Chondrocyte (in vitro differentiated cells): ENCODE results near the gene HSF5. TPM values are rescaled to one million over a fixed set of nuclear protein-coding genes. Genes with fewer than 3 reads are reported as not detected.
A peak's percentile ranks its signal among the peaks of the same experiment; 100 is the strongest.
"Not testable (repeated sequence)": the region's sequence is repeated elsewhere in the genome, so short reads cannot be mapped to it uniquely, and the experiment has no call there.

Source experiments
- DNase-seq: peaks from one replicate; pipeline ENCODE4 v3.0.0; 2021; ENCODE audit warnings: mixed read lengths, low spot score
- H3K27ac Mint-ChIP-seq: one replicate; pipeline ENCODE4 v1.8.0; 2021; ENCODE audit warnings: mild to moderate bottlenecking, moderate library complexity, mixed read lengths; ENCODE audit not compliant: unreplicated experiment
- H3K27me3 Mint-ChIP-seq: 2 replicates; pipeline ENCODE4 v1.8.0; 2021; ENCODE audit warnings: low read depth, mixed read lengths
- H3K36me3 Mint-ChIP-seq: 2 replicates; pipeline ENCODE4 v1.8.0; 2021; ENCODE audit warnings: low read depth, mixed read lengths
- H3K4me1 Mint-ChIP-seq: 2 replicates; pipeline ENCODE4 v1.8.0; 2021; ENCODE audit warnings: low read depth, mild to moderate bottlenecking, mixed read lengths
- H3K4me3 Mint-ChIP-seq: one replicate; pipeline ENCODE4 v1.8.0; 2021; ENCODE audit warnings: mild to moderate bottlenecking, moderate library complexity, mixed read lengths; ENCODE audit not compliant: unreplicated experiment
- H3K9me3 Mint-ChIP-seq: 2 replicates; pipeline ENCODE4 v1.8.0; 2021; ENCODE audit warnings: low read depth, mixed read lengths
- total RNA-seq: library from RNA; stranded (reverse); gene quantifications from 3 replicates; pipeline ENCODE4 v1.2.1, GENCODE V29; 2021
- TF ChIP-seq, protein P1 (sequence below): fragments of 200-600 bp; sonication (generic); IDR thresholded peaks from 2 replicates; pipeline ENCODE4 v1.5.0; 2021; ENCODE audit warnings: antibody characterized with exemption, mild to moderate bottlenecking, moderate library complexity

HSF5 gene
- total RNA-seq, 1 donor from 2014 or later: not detected

DNA sequence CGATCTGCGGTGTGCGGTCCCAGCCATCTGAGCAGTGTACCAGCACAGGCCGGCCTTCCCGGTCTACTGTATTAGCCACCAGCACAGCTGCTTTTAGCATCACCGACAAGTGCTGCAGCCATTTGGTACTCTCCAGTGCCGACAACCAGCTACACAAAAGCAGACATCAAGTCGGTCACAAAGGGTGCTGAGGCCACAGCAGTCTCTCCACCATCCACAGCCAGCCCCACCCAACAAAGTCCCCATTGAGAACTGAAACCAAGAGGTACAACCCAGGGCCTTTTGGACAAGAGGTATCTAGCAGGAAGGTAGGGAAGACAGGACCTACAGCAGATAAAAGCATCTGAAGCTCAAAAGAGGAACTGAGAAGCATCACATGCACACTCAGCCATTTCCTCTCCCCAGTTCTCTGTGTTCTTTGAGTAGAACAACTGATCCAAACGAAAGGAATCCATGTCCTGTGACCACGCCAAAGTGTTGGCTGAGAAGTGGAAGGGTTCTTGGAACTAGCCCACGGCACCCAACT is 16.7 kb upstream of the HSF5 start:
- H3K4me3 Mint-ChIP-seq: no peak overlapping the region
- H3K9me3 Mint-ChIP-seq: no peaks in the 10 kb centered on the region
- no peak for DNase-seq
- H3K27ac Mint-ChIP-seq: no peak overlapping the region
- peaks cover 34% of the 10 kb centered on the region for H3K36me3 Mint-ChIP-seq
- TF ChIP-seq, protein P1, sequence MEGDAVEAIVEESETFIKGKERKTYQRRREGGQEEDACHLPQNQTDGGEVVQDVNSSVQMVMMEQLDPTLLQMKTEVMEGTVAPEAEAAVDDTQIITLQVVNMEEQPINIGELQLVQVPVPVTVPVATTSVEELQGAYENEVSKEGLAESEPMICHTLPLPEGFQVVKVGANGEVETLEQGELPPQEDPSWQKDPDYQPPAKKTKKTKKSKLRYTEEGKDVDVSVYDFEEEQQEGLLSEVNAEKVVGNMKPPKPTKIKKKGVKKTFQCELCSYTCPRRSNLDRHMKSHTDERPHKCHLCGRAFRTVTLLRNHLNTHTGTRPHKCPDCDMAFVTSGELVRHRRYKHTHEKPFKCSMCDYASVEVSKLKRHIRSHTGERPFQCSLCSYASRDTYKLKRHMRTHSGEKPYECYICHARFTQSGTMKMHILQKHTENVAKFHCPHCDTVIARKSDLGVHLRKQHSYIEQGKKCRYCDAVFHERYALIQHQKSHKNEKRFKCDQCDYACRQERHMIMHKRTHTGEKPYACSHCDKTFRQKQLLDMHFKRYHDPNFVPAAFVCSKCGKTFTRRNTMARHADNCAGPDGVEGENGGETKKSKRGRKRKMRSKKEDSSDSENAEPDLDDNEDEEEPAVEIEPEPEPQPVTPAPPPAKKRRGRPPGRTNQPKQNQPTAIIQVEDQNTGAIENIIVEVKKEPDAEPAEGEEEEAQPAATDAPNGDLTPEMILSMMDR: no peak
- H3K4me1 Mint-ChIP-seq: no peaks in the 10 kb centered on the region
- no peaks in the 10 kb centered on the region for H3K27me3 Mint-ChIP-seq

DNA sequence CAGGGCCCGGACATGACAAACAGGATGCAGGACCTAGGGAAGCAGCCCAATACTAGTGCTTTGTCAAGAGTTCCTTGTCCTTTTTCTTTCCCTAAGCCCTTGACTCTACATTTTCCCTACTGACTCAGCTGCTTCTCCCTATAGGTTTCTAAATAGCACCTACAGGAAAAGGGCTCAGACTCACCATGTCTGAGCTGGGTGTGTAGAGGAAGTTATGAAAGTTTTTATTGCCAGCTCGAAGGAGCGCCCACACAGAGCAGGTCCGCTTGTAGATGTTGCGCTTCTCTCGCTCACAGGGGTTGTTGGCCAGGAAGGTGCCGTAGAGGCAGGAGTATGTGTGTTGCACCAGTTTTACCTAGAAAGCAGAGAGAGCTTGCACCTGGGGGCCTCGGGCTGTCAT is 15.7 kb upstream of the HSF5 start:
- Mint-ChIP-seq H3K4me3 (no peak overlapping the region), H3K4me1 (no peaks in the 10 kb centered on the region), H3K27ac (no peak overlapping the region), H3K27me3 (no peaks in the 10 kb centered on the region), H3K36me3 (peaks cover 36% of the 10 kb centered on the region), H3K9me3 (no peaks in the 10 kb centered on the region)
- DNase-seq: no peak
- TF ChIP-seq, protein P1: no peak

DNA sequence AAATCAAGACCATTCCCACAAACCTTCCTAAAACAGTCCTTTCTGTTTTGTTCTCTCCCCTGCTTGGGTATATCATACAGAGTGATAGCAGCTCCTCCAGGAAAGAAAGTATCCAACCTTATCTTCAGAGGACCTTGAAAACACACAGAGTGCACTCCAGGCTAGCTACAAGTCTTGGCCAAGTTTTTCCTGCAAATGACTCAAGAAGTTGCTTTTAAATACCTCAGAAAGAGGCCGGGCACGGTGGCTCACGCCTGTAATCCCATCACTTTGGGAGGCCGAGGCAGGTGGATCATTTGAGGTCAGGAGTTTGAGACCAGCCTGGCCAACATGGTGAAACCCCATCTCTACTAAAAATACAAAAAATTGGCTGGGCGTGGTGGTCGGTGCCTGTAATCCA is 14.9 kb upstream of the HSF5 start:
- not testable (repeated sequence) for H3K4me3 Mint-ChIP-seq, H3K27me3 Mint-ChIP-seq, H3K27ac Mint-ChIP-seq, DNase-seq, H3K9me3 Mint-ChIP-seq, H3K4me1 Mint-ChIP-seq
- peaks cover 38% of the 10 kb centered on the region for H3K36me3 Mint-ChIP-seq

DNA sequence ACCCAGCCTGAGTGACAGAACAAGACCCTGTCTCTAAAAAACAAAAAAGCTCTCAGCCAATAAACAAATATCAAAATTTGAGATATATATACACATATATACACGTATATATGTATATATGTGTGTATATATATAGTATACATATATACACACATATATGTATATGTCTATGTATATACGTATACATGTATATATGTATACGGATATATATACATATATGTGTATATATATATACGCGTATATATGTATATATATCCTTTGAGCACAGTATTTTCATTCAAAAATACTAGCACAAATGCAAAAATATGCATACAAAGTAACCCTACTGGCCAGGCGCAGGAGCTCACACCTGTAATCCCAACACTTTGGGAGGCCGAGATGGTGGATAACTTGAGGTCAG is 13.2 kb upstream of the HSF5 start:
- Mint-ChIP-seq H3K9me3 (no peaks in the 10 kb centered on the region), H3K4me1 (no peaks in the 10 kb centered on the region), H3K4me3 (no peak overlapping the region), H3K36me3 (peaks cover 35% of the 10 kb centered on the region), H3K27ac (no peak overlapping the region), H3K27me3 (no peaks in the 10 kb centered on the region)
- no peak for DNase-seq
- TF ChIP-seq, protein P1: no peak

DNA sequence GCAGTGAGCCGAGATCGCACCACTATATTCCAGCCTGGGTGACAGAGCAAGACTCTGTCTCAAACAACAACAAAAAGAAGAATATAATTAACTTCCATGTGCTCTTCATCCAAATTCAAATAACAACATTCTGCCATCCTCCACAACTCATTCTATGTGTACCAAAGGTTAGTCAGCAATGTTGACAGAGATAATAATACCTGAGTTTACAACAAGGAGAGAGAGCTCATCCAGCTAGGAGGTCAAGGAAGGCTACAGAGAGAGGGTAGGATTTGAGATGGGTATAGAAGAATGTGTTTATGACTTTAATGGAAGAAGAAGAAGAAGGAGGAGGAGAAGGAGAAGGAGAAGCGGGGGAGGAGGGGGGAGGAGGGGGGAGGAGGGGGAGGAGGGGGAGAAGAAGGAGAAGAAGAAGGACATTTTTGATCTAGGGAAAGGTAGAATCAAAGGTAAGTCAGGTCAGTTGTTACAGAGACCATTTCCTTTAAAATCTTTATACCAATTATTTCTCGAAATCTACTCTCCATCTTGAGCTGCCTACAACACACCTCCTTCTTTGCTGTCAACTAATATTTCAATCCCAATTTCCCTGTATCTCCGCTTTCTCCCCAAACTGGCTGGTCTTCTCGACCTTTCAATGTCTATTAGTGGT is 10.1 kb upstream of the HSF5 start:
- H3K9me3 Mint-ChIP-seq: no peaks in the 10 kb centered on the region
- TF ChIP-seq, protein P1: no peak

DNA sequence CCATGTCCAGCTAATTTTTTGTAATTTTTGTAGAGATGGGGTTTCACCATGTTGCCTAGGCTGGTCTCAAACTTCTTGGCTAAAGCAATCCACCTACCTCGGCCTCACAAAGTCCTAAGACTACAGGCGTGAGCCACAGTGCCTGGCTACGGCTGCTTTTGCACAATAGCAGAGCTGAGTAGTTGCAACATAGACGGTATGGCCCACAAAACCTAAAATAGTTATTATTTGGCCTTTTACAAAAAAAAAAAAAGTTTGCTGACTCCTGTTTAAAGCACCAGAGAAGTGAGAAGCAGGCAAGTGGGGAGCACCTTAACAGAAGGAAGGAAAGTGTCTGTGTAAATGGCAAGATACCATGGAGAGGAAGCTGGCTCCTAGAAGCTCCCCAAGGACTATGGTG is 5.3 kb upstream of the HSF5 start:
- no peaks in the 10 kb centered on the region for H3K4me1 Mint-ChIP-seq
- H3K36me3 Mint-ChIP-seq: peaks cover 52% of the 10 kb centered on the region
- DNase-seq: no peak
- H3K9me3 Mint-ChIP-seq: no peaks in the 10 kb centered on the region
- TF ChIP-seq, protein P1: no peak
- H3K27me3 Mint-ChIP-seq: no peaks in the 10 kb centered on the region
- H3K4me3 Mint-ChIP-seq: no peak overlapping the region
- H3K27ac Mint-ChIP-seq: no peak overlapping the region

More for the DNA sequence above, 10.1 kb upstream of the HSF5 start:
- H3K36me3 Mint-ChIP-seq: peaks cover 42% of the 10 kb centered on the region
- no peak for DNase-seq
- H3K27ac Mint-ChIP-seq: peak overlapping the region; percentile 53
- no peaks in the 10 kb centered on the region for H3K4me1 Mint-ChIP-seq
- H3K27me3 Mint-ChIP-seq: no peaks in the 10 kb centered on the region
- no peak overlapping the region for H3K4me3 Mint-ChIP-seq
